DOHH2 (cell line): ENCODE measurements around the gene NHERF1.

Source experiments
- H3F3A ChIP-seq: fragments of 200-600 bp; sonication (generic), shearing (Covaris generic); 2 replicates; pipeline ENCODE4 v1.6.0; 2016; ENCODE audit warnings: antibody characterized with exemption, mild to moderate bottlenecking; ENCODE audit not compliant: control insufficient read depth, insufficient read depth
- H3K27ac ChIP-seq: fragments of 200-600 bp; sonication (generic); 2 replicates; pipeline ENCODE4 v1.5.1; 2014; ENCODE audit warnings: low read depth, mild to moderate bottlenecking, low read length, moderate library complexity
- H3K27me3 ChIP-seq: fragments of 200-600 bp; sonication (generic); 2 replicates; pipeline ENCODE4 v1.6.1; 2014; ENCODE audit warnings: mild to moderate bottlenecking, low read length, mixed read lengths; ENCODE audit not compliant: control insufficient read depth
- H3K36me3 ChIP-seq: fragments of 200-600 bp; sonication (generic); 2 replicates; pipeline ENCODE4 v1.6.1; 2014; ENCODE audit warnings: mild to moderate bottlenecking, low read length, moderate library complexity, mixed read lengths; ENCODE audit not compliant: control insufficient read depth
- H3K4me1 ChIP-seq: fragments of 200-600 bp; sonication (generic); 2 replicates; pipeline ENCODE4 v1.6.1; 2014; ENCODE audit warnings: mild to moderate bottlenecking, low read length, mixed read lengths; ENCODE audit not compliant: control insufficient read depth
- H3K4me2 ChIP-seq: fragments of 200-600 bp; sonication (generic); 2 replicates; pipeline ENCODE4 v1.6.0; 2014; ENCODE audit warnings: mild to moderate bottlenecking, low read length, moderate library complexity
- H3K4me3 ChIP-seq: fragments of 200-600 bp; sonication (generic); 2 replicates; pipeline ENCODE4 v1.5.1; 2014; ENCODE audit warnings: mild to moderate bottlenecking, low read length, mixed read lengths
- H3K79me2 ChIP-seq: fragments of 200-600 bp; sonication (generic); 2 replicates; pipeline ENCODE4 v1.6.1; 2014; ENCODE audit warnings: mild to moderate bottlenecking, low read length, mixed read lengths; ENCODE audit not compliant: control insufficient read depth
- H3K9me2 ChIP-seq: fragments of 200-600 bp; sonication (generic); replicated peaks from 2 replicates; pipeline ENCODE4 v1.6.1; 2014; ENCODE audit warnings: mild to moderate bottlenecking, low read length, mixed read lengths; ENCODE audit not compliant: control insufficient read depth
- H3K9me3 ChIP-seq: fragments of 200-600 bp; sonication (generic); 2 replicates; pipeline ENCODE4 v1.6.1; 2014; ENCODE audit warnings: antibody characterized with exemption, low read length, mixed read lengths; ENCODE audit not compliant: control insufficient read depth, insufficient read depth
- H4K20me1 ChIP-seq: fragments of 200-600 bp; sonication (generic); 2 replicates; pipeline ENCODE4 v1.6.0; 2014; ENCODE audit warnings: low read depth, mild to moderate bottlenecking, antibody characterized with exemption, low read length, moderate library complexity; ENCODE audit not compliant: control insufficient read depth, insufficient read depth
- CTCF ChIP-seq: fragments of 200-600 bp; sonication (generic); IDR thresholded peaks from one replicate; pipeline ENCODE4 v1.5.1; 2014; ENCODE audit warnings: antibody characterized with exemption, mild to moderate bottlenecking, low read depth, low read length; ENCODE audit not compliant: poor library complexity, severe bottlenecking
- EZH2phosphoT487 ChIP-seq: fragments of 200-600 bp; sonication (generic); IDR thresholded peaks from 2 replicates; pipeline ENCODE4 v1.6.1; 2017; ENCODE audit warnings: borderline replicate concordance, mild to moderate bottlenecking, antibody characterized with exemption, low read length, moderate library complexity, mixed read lengths

Gene NHERF1

DNA sequence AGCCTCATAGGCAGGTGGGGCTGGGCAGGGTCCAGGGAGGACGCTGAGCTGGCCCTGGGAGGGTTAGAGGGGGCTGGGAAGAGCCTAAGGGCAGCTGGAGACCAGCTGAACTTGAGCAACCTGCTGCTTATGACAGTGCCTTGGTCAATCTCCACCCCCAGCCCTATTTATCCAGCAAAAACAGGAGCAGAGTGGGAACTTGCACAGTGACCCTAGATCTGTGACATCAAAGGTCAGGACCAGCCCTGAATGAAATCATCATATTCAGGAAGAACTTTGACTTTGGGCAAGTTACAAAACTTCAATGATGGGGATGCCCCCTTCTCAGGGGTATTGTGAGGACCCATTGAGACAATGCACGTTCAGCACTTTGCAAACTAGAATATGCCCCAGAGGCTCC lies 45.1 kb upstream of the NHERF1 start:
- Histone ChIP-seq H3K36me3 (no peaks in the 10 kb centered on the region), H3K4me2 (no peak overlapping the region), H3K79me2 (no peaks in the 10 kb centered on the region), H3K27me3 (peaks cover 18% of the 10 kb centered on the region), H3K9me2 (no peaks in the 10 kb centered on the region), H4K20me1 (no peaks in the 10 kb centered on the region), H3K9me3 (no peaks in the 10 kb centered on the region), H3K4me3 (no peak overlapping the region), H3K27ac (no peak overlapping the region), H3F3A (no peaks in the 10 kb centered on the region), H3K4me1 (no peaks in the 10 kb centered on the region)
- TF ChIP-seq EZH2phosphoT487 = no peak

GRCh38 chr17:74704544-74704943 lies 43.9 kb upstream of the NHERF1 start:
- Histone ChIP-seq H3K79me2 (no peaks in the 10 kb centered on the region), H3K27ac (no peak overlapping the region), H4K20me1 (no peaks in the 10 kb centered on the region), H3K4me3 (no peak overlapping the region), H3K27me3 (peaks cover 18% of the 10 kb centered on the region), H3F3A (no peaks in the 10 kb centered on the region), H3K9me2 (no peaks in the 10 kb centered on the region), H3K36me3 (no peaks in the 10 kb centered on the region), H3K4me1 (no peaks in the 10 kb centered on the region), H3K4me2 (no peak overlapping the region), H3K9me3 (no peaks in the 10 kb centered on the region)
- no peak for TF ChIP-seq EZH2phosphoT487
- TF ChIP-seq CTCF = no peak

DNA sequence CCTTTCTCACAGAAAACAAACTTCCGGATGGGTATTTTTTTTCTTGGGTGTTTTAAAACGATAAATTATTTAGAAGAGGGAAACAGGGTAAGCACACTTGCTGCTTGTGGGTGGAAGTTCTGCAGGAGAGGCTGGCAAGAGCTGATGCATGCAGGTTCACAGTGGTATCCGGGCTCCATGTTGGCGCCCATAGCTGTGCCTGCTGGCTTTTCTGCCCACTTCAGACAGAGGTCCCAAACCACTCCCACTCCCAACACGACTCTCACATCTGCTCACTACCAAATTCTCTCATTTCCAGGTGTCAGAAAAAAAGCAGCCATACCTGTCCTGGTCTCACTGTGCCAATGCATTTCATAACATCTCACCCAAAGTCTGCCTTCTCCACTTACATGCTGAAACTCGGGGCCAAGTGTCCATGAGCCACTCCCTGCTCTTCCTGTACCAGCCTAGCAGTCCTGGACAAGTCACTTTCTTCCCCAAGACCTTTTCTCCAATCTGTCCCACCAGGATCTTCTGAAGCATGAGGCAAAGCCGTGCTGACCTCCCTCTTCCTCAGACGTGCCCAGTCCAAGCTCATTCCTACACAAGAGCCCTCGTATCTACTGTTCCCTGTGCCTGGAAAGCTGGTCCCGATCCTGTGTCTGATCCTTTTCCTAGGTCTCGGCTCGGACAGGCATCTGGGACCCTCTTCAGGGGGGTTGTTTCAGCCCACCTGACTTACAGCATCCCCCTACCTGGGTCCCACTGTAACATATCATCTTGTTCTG lies 37.2 kb upstream of the NHERF1 start:
- Histone ChIP-seq H3K4me2 (no peak overlapping the region), H3K36me3 (no peaks in the 10 kb centered on the region), H4K20me1 (no peaks in the 10 kb centered on the region), H3K4me3 (no peak overlapping the region), H3K27me3 (peaks cover 12% of the 10 kb centered on the region; the same call in 1 of the 2 replicates), H3F3A (no peaks in the 10 kb centered on the region), H3K27ac (no peak overlapping the region), H3K79me2 (no peaks in the 10 kb centered on the region), H3K4me1 (no peaks in the 10 kb centered on the region), H3K9me2 (no peaks in the 10 kb centered on the region), H3K9me3 (no peaks in the 10 kb centered on the region)
- no peak for TF ChIP-seq EZH2phosphoT487
- no peak for TF ChIP-seq CTCF

DNA sequence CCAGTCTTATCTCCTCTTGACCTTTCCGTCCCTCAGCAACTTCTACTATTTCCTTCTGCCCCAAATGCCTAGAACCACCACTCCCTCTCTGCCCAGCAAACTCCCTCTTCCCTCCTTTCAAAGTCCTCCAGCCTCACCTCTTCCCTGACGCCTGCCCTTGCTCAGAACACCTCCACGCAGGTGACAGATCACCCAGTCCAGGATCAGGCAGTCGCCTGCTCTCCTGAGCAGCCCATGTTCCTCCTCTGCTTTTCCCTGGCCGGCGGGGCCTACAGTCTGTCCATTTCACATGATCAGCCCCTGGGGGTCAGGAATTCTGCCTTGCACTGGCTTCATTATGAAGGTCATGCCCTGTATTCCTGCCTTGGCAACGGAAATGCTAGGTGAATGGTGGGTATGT lies 36.1 kb upstream of the NHERF1 start:
- H3K27ac ChIP-seq = no peak overlapping the region
- no peaks in the 10 kb centered on the region for H3K9me2 ChIP-seq
- H3F3A ChIP-seq = no peaks in the 10 kb centered on the region
- H3K36me3 ChIP-seq = no peaks in the 10 kb centered on the region
- H3K4me2 ChIP-seq = no peak overlapping the region
- TF ChIP-seq CTCF (no peak), EZH2phosphoT487 (no peak)
- H3K9me3 ChIP-seq = no peaks in the 10 kb centered on the region
- H4K20me1 ChIP-seq = no peaks in the 10 kb centered on the region
- H3K27me3 ChIP-seq = peaks cover 12% of the 10 kb centered on the region; the same call in 1 of the 2 replicates
- H3K4me3 ChIP-seq = no peak overlapping the region
- H3K4me1 ChIP-seq = no peaks in the 10 kb centered on the region
- no peaks in the 10 kb centered on the region for H3K79me2 ChIP-seq
